ENCODE measurements around the gene RIN3. TPM values are rescaled to one million over a fixed set of nuclear protein-coding genes. Genes with fewer than 3 reads are reported as not detected.

RIN3 gene
- total RNA-seq, 2 donors from 2014 or later = 47.4 to 54.2 TPM

- Histone ChIP-seq H3K27ac (no peak overlapping the region), H3K27me3 (replicated peaks; ENCODE audit: insufficient read depth) (no peaks in the 10 kb centered on the region), H3K4me3 (no peak overlapping the region), H3K9me3 (no peaks in the 10 kb centered on the region), H3K4me1 (ENCODE audit: control insufficient read depth in 1 of 2, low read depth in 2 of 2) (peaks cover 0 to 14% of the 10 kb centered on the region in 2 donors), H3K36me3 (no peaks in the 10 kb centered on the region)
- ATAC-seq (ENCODE audit: insufficient number of reproducible peaks, low FRiP score, low read depth) = no peak
- TF ChIP-seq CTCF (IDR thresholded peaks at IDR 0.05) = no peak
- no peak for DNase-seq (ENCODE audit: low spot score)
These were observed 120.1 kb downstream of the RIN3 start for GRCh38 chr14:92633724-92634123.

- Histone ChIP-seq H3K4me3 (no peak overlapping the region), H3K27me3 (replicated peaks; ENCODE audit: insufficient read depth) (no peaks in the 10 kb centered on the region), H3K9me3 (no peaks in the 10 kb centered on the region), H3K27ac (no peak overlapping the region), H3K36me3 (no peaks in the 10 kb centered on the region), H3K4me1 (ENCODE audit: control insufficient read depth in 1 of 2, low read depth in 2 of 2) (peaks cover 0 to 19% of the 10 kb centered on the region in 2 donors)
- TF ChIP-seq CTCF (IDR thresholded peaks at IDR 0.05) = no peak
- no peak for DNase-seq (ENCODE audit: low spot score)
- ATAC-seq (ENCODE audit: insufficient number of reproducible peaks, low FRiP score, low read depth) = no peak
These were observed 121.5 kb downstream of the RIN3 start for GRCh38 chr14:92635031-92635430.

- Histone ChIP-seq H3K9me3 (no peaks in the 10 kb centered on the region), H3K4me1 (ENCODE audit: control insufficient read depth in 1 of 2, low read depth in 2 of 2) (peaks cover 0 to 19% of the 10 kb centered on the region in 2 donors), H3K4me3 (no peak overlapping the region), H3K36me3 (no peaks in the 10 kb centered on the region), H3K27ac (no peak overlapping the region), H3K27me3 (replicated peaks; ENCODE audit: insufficient read depth) (no peaks in the 10 kb centered on the region)
- ATAC-seq (ENCODE audit: insufficient number of reproducible peaks, low FRiP score, low read depth) = no peak
- no peak for DNase-seq (ENCODE audit: low spot score)
- TF ChIP-seq CTCF (IDR thresholded peaks at IDR 0.05) = no peak
These were observed 122.3 kb downstream of the RIN3 start for GRCh38 chr14:92635896-92636295.

- Histone ChIP-seq H3K4me3 (no peak overlapping the region), H3K9me3 (no peaks in the 10 kb centered on the region), H3K27me3 (replicated peaks; ENCODE audit: insufficient read depth) (no peaks in the 10 kb centered on the region), H3K36me3 (no peaks in the 10 kb centered on the region), H3K4me1 (ENCODE audit: control insufficient read depth in 1 of 2, low read depth in 2 of 2) (peaks cover 0 to 19% of the 10 kb centered on the region in 2 donors), H3K27ac (no peak overlapping the region)
- ATAC-seq (ENCODE audit: insufficient number of reproducible peaks, low FRiP score, low read depth) (no peak), DNase-seq (ENCODE audit: low spot score) (no peak)
- no peak for TF ChIP-seq CTCF (IDR thresholded peaks at IDR 0.05)
These were observed 123.6 kb downstream of the RIN3 start for GRCh38 chr14:92637228-92637627.

- Histone ChIP-seq H3K27ac (no peak overlapping the region), H3K4me3 (no peak overlapping the region), H3K27me3 (replicated peaks; ENCODE audit: insufficient read depth) (no peaks in the 10 kb centered on the region), H3K9me3 (no peaks in the 10 kb centered on the region), H3K4me1 (ENCODE audit: control insufficient read depth in 1 of 2, low read depth in 2 of 2) (peaks cover 0 to 16% of the 10 kb centered on the region in 2 donors), H3K36me3 (no peaks in the 10 kb centered on the region)
- ATAC-seq (ENCODE audit: insufficient number of reproducible peaks, low FRiP score, low read depth) (no peak), DNase-seq (ENCODE audit: low spot score) (no peak)
- no peak for TF ChIP-seq CTCF (IDR thresholded peaks at IDR 0.05)
These were observed 124.3 kb downstream of the RIN3 start for GRCh38 chr14:92637864-92638263.

Data from thoracic aorta (tissue), 2 donors.